HG03280 (cell line): ENCODE results near the gene TMOD4.
A peak's percentile ranks its signal among the peaks of the same experiment; 100 is the strongest.

Source experiments
- ATAC-seq: cut with Tn5 transposase; IDR thresholded peaks from one replicate; pipeline ENCODE4 v1.9.1; 2021; ENCODE audit warnings: mild to moderate bottlenecking, moderate library complexity; ENCODE audit not compliant: unreplicated experiment

The TMOD4 gene

GRCh38 chr1:151143986-151144385 is 31.8 kb downstream of the TMOD4 start:
- ATAC-seq = no peak

- no peak for ATAC-seq
These were observed 32.7 kb downstream of the TMOD4 start for GRCh38 chr1:151143057-151143435.

- no peak for ATAC-seq
These were observed 33.2 kb downstream of the TMOD4 start for GRCh38 chr1:151142411-151143056.

- no peak for ATAC-seq
These were observed 38.0 kb downstream of the TMOD4 start for GRCh38 chr1:151137789-151138188.

GRCh38 chr1:151135433-151136385 is 40.1 kb downstream of the TMOD4 start:
- ATAC-seq = no peak

- ATAC-seq = no peak
These were observed 40.8 kb downstream of the TMOD4 start for GRCh38 chr1:151134991-151135390.

GRCh38 chr1:151134396-151134795 is 41.4 kb downstream of the TMOD4 start:
- no peak for ATAC-seq

- no peak for ATAC-seq
These were observed 42.6 kb downstream of the TMOD4 start for GRCh38 chr1:151133018-151133806.

- ATAC-seq = no peak
These were observed 43.3 kb downstream of the TMOD4 start for GRCh38 chr1:151132335-151133017.

GRCh38 chr1:151131701-151132334 is 44.0 kb downstream of the TMOD4 start:
- no peak for ATAC-seq

GRCh38 chr1:151130987-151131586 is 44.7 kb downstream of the TMOD4 start:
- ATAC-seq = peak; percentile 79

GRCh38 chr1:151128800-151129199 is 47.0 kb downstream of the TMOD4 start:
- no peak for ATAC-seq

GRCh38 chr1:151124763-151125403 is 50.9 kb downstream of the TMOD4 start:
- no peak for ATAC-seq
